ENCODE measurements around the gene FAM83F.
"Not testable (repeated sequence)": the region's sequence is repeated elsewhere in the genome, so short reads cannot be mapped to it uniquely, and the experiment has no call there.

The FAM83F gene

GRCh38 chr22:39994566-39995392 is at the start of gene FAM83F:
Gene FAM83F (plus strand): TSS chr22:39994954. CDS start chr22:39995043, 89 bp downstream.
- ATAC-seq (peak; percentile 53), DNase-seq (peak; percentile 51)

- no peak for DNase-seq
- ATAC-seq = no peak
Measured at GRCh38 chr22:39946126-39946502, 48.6 kb upstream of the FAM83F start.

DNA sequence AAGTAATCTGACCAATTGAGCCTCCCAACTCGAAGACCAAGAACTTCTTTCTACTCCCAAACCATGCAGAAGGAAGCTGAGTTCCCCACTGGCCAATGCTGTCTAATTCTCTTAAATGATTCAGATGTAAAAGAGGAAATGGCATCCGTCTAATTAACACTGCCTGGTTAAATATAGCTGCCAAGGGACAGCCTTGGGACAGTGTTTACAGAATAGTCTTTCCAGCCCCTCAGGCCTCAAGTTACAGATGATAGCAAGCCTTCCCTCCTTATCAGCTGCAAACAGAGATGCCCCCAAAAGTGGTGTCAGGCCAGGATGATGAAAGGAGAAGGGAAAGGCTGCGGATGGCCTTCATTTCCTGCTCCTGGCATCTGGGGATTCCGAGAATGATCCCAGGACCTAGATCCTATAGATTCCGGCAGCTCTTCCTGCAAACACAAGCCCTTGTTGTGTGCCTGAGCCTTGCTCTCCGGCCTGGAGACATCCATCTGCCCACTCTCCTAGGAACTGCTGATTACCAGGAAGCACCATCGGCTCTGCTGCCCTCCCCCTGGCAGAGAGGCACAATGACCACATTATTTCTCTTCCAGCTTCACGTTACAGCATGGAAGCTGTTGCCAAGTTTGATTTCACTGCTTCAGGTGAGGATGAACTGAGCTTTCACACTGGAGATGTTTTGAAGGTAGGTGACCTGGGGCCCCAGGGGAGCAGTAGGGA is 48.1 kb upstream of the FAM83F start:
- ATAC-seq (no peak), DNase-seq (no peak)

DNA sequence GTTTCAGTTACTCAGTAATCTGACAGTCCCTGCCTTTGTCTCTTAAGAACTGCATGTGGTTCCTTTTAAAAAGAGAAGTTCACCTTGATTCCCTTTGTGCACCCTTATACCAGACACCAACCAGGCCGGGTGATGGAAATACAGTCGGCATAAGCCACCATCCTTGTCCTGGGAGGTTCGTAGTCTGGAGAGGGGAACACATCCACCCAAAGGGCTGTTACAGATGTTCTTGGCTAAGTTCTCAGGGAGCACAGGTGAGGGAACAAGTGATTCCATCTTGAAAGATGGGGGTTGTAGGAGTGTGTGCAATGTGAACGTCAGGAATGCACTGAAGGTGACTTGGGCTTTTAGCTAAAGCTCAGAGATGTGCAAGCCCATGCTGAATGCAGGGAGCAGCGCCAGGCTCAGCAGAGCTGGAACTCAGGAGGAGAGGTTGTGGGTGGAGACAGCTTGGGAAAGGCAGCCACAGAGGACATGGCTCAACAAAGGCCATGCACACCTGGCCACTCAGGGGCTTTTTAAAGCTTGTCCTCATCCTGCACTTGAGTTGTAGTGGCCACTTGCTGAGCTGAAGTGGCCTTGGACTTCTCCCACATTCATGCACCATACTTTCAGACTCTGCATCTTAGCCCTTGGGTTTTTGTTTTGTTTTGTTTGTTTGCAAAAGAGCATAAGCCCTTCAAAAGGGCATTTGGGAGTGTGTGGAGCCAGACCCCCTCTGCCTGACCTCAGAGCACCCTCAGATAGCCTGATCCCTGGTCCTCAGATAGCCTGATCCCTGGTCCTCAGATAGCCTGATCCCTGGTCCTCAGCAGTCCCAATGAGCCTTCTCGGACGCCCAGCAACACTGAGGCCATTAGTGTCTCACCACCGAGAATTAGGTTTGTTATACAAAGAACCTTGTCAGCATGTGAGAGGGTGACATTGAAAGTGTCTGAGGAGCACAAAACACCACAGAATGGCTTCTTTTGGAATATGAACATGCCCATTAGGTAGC is 47.2 kb upstream of the FAM83F start:
- DNase-seq (no peak), ATAC-seq (no peak)

DNA sequence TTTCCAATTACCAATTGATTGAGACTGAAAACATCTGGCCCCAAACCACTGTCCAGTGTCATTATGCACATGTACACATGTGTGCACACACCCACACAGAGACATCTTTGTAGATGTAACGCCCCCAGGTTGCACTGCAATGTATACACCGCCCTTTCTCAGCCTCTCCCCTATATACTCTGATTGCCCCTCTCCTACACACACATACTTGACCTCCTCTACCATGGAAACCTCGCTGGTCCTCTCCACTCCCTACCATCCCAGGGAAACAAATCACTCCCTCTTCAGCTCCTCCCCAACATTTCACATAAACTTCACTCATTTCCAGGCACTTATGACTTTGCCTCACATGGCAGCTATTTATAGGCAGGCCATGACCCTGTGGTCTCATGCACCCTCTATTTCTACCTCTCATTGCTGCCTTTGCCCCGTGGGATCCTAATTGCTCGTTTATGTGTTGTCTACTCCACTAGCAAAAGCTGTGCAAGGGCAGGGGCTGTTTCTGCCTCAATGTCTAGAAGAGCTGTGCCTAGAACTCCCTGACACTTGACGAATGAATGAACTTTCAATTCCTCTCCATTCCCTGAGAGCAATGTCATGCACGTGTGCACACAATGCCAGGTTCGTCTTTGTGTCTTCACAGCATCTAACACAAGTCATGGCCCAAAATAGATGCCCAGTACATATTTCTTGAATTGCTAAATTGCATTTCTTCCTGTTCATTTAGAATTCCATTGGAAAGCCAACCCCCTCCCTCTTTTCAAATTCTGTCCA is 44.6 kb upstream of the FAM83F start:
- ATAC-seq (no peak), DNase-seq (no peak)

DNA sequence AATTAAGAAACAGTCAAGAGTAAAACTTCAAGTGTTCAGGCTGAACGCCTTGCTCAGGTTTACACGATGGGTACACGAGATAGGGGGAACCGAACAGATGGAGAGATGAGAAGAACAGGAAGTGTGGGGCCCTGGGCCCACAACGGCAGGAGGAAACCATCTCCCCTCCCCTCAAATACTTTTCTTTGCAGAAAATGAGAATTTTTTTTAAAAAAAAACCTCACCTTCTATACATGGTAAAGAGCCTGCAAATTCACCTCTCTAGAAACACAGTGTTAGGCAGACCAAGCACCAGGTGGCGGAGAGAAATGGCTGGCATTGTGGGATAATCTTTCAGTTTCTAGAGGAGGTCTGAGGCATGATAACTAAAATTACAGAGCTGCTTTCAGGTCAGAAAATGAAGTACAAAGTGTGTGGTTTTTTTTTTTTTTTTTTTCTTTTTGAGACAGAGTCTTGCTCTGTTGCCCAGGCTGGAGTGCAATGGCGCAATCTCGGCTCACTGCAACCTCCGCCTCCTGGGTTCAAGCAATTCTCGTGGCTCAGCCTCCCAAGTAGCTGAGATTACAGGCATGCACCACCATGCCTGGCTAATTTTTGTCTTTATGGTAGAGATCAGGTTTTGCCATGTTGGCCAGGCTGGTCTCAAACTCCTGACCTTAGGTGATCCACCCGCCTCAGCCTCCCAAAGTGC is 43.0 kb upstream of the FAM83F start:
- DNase-seq = not testable (repeated sequence)
- ATAC-seq = peak; percentile 47

GRCh38 chr22:39952347-39952746 is 42.4 kb upstream of the FAM83F start:
- DNase-seq (no peak), ATAC-seq (no peak)

DNA sequence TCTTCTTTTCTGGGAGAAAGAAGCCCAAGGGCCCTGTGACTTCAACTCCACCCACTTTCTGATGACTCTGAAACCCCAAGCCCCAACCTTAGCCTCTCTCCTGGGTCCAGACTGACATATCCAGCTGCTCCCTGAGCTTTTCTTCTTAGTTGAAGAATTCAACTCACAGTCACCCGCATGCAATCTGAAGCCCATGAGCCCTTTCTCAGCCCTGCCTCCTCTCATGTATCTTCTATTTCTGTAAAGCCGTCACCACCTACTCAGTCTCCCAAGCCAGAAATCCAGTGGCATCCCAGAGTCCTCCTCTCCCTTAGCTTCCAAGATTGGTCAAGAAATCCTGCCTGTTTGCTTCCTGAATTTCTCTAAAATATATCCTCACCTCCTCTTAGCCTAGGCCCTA is 41.7 kb upstream of the FAM83F start:
- DNase-seq = no peak
- ATAC-seq = no peak

- DNase-seq (peak; percentile 36), ATAC-seq (peak; percentile 67)
Measured at GRCh38 chr22:39954584-39955055, 40.1 kb upstream of the FAM83F start.

DNA sequence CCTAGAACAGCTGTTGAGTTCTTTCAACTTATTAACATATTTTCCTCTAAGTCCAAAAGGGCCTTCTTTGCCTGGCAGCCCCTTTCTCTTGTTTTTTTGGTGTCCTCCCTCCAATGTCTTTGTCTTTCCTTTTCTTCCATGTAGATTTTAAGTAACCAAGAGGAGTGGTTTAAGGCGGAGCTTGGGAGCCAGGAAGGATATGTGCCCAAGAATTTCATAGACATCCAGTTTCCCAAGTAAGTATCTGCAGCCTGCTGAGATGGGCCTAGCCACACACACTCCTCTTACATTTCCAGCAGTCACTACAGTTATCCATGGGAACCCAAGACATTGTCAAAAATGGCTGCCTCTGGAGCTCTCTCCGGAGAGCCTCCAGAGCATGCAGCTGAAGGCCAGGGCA is 39.1 kb upstream of the FAM83F start:
- no peak for ATAC-seq
- no peak for DNase-seq

GRCh38 chr22:39956932-39957664 is 37.7 kb upstream of the FAM83F start:
- no peak for ATAC-seq

GRCh38 chr22:39958009-39958711 is 36.6 kb upstream of the FAM83F start:
- no peak for DNase-seq
- no peak for ATAC-seq

More at GRCh38 chr22:39956932-39957664, 37.7 kb upstream of the FAM83F start:
- no peak for DNase-seq

DNA sequence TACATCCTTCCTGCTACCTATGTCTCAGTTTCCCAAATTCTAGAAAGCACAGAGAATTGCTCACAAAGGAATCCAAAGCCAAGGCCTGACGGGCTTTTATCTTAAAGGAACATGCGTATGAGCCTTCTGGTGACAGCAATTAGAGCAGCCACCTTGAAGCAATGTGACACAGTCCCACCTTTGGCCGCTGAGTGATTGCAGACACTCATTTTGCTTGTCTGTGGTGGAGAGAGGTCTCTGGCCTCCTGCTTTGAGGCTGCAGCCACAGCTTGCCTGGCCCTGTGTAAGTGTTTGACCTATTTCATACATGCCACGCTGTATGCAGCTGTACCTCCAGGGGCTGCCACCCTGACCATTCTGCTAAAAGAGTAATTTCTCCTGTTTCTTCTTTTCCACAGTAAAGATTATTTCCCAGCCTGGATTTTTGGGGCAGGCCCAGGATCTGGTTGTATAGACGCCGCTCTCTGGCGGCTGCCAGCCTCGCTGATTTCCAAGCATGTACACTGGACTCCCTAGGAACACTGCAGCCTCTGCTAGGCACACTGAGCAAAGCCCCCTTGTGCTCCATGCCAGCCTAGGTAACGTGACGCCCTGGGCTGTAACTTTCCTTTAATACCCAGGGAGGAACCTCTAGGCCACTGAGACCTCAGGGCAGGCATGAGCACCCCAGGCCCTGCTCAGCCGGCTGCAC is 35.7 kb upstream of the FAM83F start:
- no peak for ATAC-seq

DNA sequence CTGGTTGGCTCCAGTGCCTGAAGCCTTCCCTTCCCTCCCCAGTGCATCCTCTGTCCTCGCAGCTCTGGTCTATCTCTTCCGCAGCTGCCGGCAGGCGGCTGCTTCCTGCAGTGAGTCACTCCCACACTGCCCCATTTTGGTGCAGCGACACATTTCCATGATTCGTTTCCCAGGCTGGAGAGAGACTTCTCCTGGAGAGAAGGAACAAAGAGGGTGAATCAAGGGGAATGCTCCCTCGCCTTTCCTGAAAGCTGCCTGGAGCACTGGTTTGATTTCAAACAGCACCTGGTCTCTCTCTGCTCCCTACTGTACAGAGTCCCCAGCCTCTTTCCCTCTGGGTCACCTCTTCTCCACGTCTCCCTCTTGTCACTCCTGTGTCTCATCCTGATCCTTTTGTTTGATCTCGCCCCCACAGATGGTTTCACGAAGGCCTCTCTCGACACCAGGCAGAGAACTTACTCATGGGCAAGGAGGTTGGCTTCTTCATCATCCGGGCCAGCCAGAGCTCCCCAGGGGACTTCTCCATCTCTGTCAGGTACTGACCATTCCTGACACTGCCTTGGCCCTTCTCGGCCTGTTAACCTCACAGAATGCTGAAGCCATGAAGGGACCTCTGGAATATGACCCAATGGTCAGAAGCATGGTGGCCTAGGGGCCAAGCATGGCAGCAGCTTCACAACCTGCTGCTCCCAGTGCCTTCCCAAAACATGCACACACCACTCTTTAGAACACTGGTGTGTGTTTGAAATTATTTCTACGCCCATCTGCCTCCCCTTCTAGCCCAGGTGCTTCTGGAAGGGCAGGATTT is 34.9 kb upstream of the FAM83F start, which contains the start of gene TMA7B:
Gene TMA7B (plus strand): TSS at position 758 of the 808 bp plus-strand sequence. CDS start 3,978 bp downstream, outside the sequence.
- ATAC-seq (peak; percentile 30), DNase-seq (peak; percentile 37)

More for the DNA sequence above, 35.7 kb upstream of the FAM83F start:
- DNase-seq = no peak

- peak; percentile 71 for DNase-seq
Measured at GRCh38 chr22:39960791-39961746, 33.7 kb upstream of the FAM83F start.

DNA sequence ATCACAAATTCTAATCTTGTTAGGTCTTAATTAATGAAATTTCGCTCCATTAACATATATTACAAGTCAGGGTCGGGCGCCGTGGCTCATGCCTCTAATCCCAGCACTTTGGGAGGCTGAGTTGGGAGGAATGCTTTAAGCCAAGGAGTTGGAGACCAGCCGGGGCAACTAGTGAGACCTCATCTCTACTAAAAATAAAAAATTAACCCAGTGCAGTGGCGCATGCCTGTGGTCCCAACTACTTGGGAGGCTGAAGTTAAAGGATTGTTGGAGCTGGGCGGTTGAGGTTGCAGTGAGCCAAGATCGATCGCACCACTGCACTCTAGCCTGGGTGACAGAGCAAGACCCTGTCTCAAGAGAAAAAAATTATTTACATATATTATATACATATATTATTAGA is 32.7 kb upstream of the FAM83F start:
- DNase-seq (no peak), ATAC-seq (no peak)

More at GRCh38 chr22:39960791-39961746, 33.7 kb upstream of the FAM83F start:
- ATAC-seq = peak; percentile 98

All from stimulated activated naive CD8-positive, alpha-beta T cell treated with anti-CD3 and anti-CD28 coated beads, Interleukin-15, Interleukin-2, amounts not matched to agents 100 U/mL and 50 U/mL, for 24 hours (primary cell).